IMR-90 (cell line): ENCODE data around the gene CTBP1. TPM values are rescaled to one million over a fixed set of nuclear protein-coding genes. Genes with fewer than 3 reads are reported as not detected.

Experiments
- ATAC-seq: fragments of 200-7000 bp; cut with Tn5 transposase; 2 replicates; pipeline ENCODE4 v1.9.1; 2020; ENCODE audit warnings: low read depth, mild to moderate bottlenecking, moderate library complexity
- BruUV-seq: library from RNA; stranded (reverse); fragments of 400-500 nt; replicated peaks from 2 replicates; lab custom pipeline; 2021; lab: Mats Ljungman, UMichigan
- CTCF ChIA-PET: fragments of 300-600 bp; formaldehyde crosslinking; extraction: SDS; loops from one replicate; lab custom pipeline; 2021; ENCODE audit warnings: antibody characterized with exemption; lab: Yijun Ruan, JAX
- POLR2A ChIA-PET: fragments of 300-600 bp; sonication (Branson Sonifier 250); formaldehyde crosslinking; loops from one replicate; lab custom pipeline; 2022; ENCODE audit warnings: antibody characterized with exemption; ENCODE audit not compliant: unreplicated experiment; lab: Charles Lee
- DNase-seq: peaks from one replicate; pipeline ENCODE4 v3.0.0; 2013
- H2AFZ ChIP-seq: replicated peaks from 2 replicates; pipeline ENCODE3; 2013; ENCODE audit warnings: low read length, mild to moderate bottlenecking; ENCODE audit not compliant: poor library complexity
- H2AK5ac ChIP-seq: 2 replicates; pipeline ENCODE4 v1.6.1; 2013; ENCODE audit warnings: low read depth, low read length, inconsistent platforms
- H2AK9ac ChIP-seq: replicated peaks from 2 replicates; pipeline ENCODE3; 2013; ENCODE audit warnings: mild to moderate bottlenecking, low read depth, low read length, moderate library complexity; ENCODE audit not compliant: poor library complexity
- H2BK120ac ChIP-seq: 2 replicates; pipeline ENCODE4 v1.6.1; 2013; ENCODE audit warnings: low read depth, low read length, inconsistent platforms
- H2BK15ac ChIP-seq: 3 replicates; pipeline ENCODE4 v1.6.1; 2013; ENCODE audit warnings: low read depth, low read length, inconsistent platforms
- H2BK20ac ChIP-seq: 2 replicates; pipeline ENCODE4 v1.6.1; 2013; ENCODE audit warnings: low read depth, mild to moderate bottlenecking, inconsistent platforms, low read length, moderate library complexity
- H2BK5ac ChIP-seq: 2 replicates; pipeline ENCODE4 v1.6.1; 2013; ENCODE audit warnings: mild to moderate bottlenecking, low read depth, low read length, inconsistent platforms; ENCODE audit not compliant: poor library complexity, severe bottlenecking
- H3K14ac ChIP-seq: replicated peaks from 2 replicates; pipeline ENCODE4 v1.6.1; 2013; ENCODE audit warnings: low read depth, low read length, inconsistent platforms
- H3K18ac ChIP-seq: 2 replicates; pipeline ENCODE4 v1.6.1; 2013; ENCODE audit warnings: low read depth, low read length, control low read depth
- H3K23ac ChIP-seq: 2 replicates; pipeline ENCODE4 v1.6.1; 2013; ENCODE audit warnings: low read depth, low read length, inconsistent platforms
- H3K27ac ChIP-seq: 2 replicates; pipeline ENCODE4 v1.5.1; 2013; ENCODE audit warnings: mild to moderate bottlenecking, control low read depth, low read length; ENCODE audit not compliant: insufficient read depth
- H3K27me3 ChIP-seq: 2 replicates; pipeline ENCODE4 v1.6.1; 2013; ENCODE audit warnings: low read length; ENCODE audit not compliant: control insufficient read depth, insufficient read depth
- H3K36me3 ChIP-seq: 2 replicates; pipeline ENCODE4 v1.6.1; 2013; ENCODE audit warnings: low read length, mixed read lengths; ENCODE audit not compliant: control insufficient read depth, insufficient read depth
- H3K4ac ChIP-seq: 2 replicates; pipeline ENCODE4 v1.6.1; 2013; ENCODE audit warnings: low read depth, low read length, inconsistent platforms
- H3K4me1 ChIP-seq: 2 replicates; pipeline ENCODE4 v1.6.1; 2013; ENCODE audit warnings: low read length, mixed read lengths; ENCODE audit not compliant: control insufficient read depth, insufficient read depth
- H3K4me2 ChIP-seq: 2 replicates; pipeline ENCODE4 v1.6.1; 2013; ENCODE audit warnings: low read depth, mild to moderate bottlenecking, control low read depth, low read length, moderate library complexity
- H3K4me3 ChIP-seq: 2 replicates; pipeline ENCODE4 v1.5.1; 2013; ENCODE audit warnings: low read depth, mild to moderate bottlenecking, control low read depth, low read length, moderate library complexity; ENCODE audit not compliant: insufficient read depth
- H3K56ac ChIP-seq: 2 replicates; pipeline ENCODE4 v1.6.1; 2013; ENCODE audit warnings: low read length, inconsistent platforms; ENCODE audit not compliant: insufficient read depth; ENCODE audit errors: extremely low read depth
- H3K79me1 ChIP-seq, 2 experiments: 2 replicates each; pipeline ENCODE4 v1.6.1; 2013; ENCODE audit warnings: low read length in 2 of 2, inconsistent platforms in 1 of 2, low read depth in 1 of 2
- H3K9ac ChIP-seq: 2 replicates; pipeline ENCODE4 v1.6.1; 2013; ENCODE audit warnings: low read depth, low read length, control low read depth
- H3K9me1 ChIP-seq: 2 replicates; pipeline ENCODE4 v1.6.1; 2013; ENCODE audit warnings: low read length, inconsistent platforms; ENCODE audit not compliant: insufficient read depth
- H3K9me3 ChIP-seq: 2 replicates; pipeline ENCODE4 v1.6.1; 2013; ENCODE audit warnings: low read length; ENCODE audit not compliant: control insufficient read depth, insufficient read depth
- H4K20me1 ChIP-seq: 2 replicates; pipeline ENCODE4 v1.6.1; 2013; ENCODE audit warnings: low read length, inconsistent platforms; ENCODE audit not compliant: insufficient read depth
- H4K5ac ChIP-seq: 2 replicates; pipeline ENCODE4 v1.6.1; 2013; ENCODE audit warnings: mild to moderate bottlenecking, low read depth, low read length, control low read depth
- H4K8ac ChIP-seq, 2 experiments: 2 replicates each; pipeline ENCODE4 v1.6.1; 2013; ENCODE audit warnings: low read depth in 2 of 2, low read length in 2 of 2, control low read depth in 1 of 2, inconsistent platforms in 1 of 2
- H4K91ac ChIP-seq: 2 replicates; pipeline ENCODE4 v1.6.1; 2013; ENCODE audit warnings: low read depth, low read length, inconsistent platforms; ENCODE audit not compliant: insufficient read depth
- BHLHE40 ChIP-seq: fragments of 150-350 bp; IDR thresholded peaks from 2 replicates; pipeline ENCODE4 v1.6.1; 2016; ENCODE audit warnings: mild to moderate bottlenecking, low read depth, low read length
- CHD1 ChIP-seq: IDR thresholded peaks from 2 replicates; pipeline ENCODE4 v1.6.1; 2012; ENCODE audit warnings: low read depth, low read length, improper control_type of control experiment
- FOS ChIP-seq: fragments of 150-350 bp; IDR thresholded peaks from 2 replicates; pipeline ENCODE4 v1.6.1; 2016; ENCODE audit warnings: low read depth, low read length
- MAFK ChIP-seq: IDR thresholded peaks from 2 replicates; pipeline ENCODE4 v1.6.1; 2012; ENCODE audit warnings: low read depth, low read length, improper control_type of control experiment
- MAZ ChIP-seq: IDR thresholded peaks from 2 replicates; pipeline ENCODE4 v1.6.1; 2012; ENCODE audit warnings: low read depth, mild to moderate bottlenecking, low read length, improper control_type of control experiment, moderate library complexity, borderline replicate concordance
- MXI1 ChIP-seq: IDR thresholded peaks from 2 replicates; pipeline ENCODE4 v1.6.1; 2012; ENCODE audit warnings: low read depth, mild to moderate bottlenecking, low read length, moderate library complexity, borderline replicate concordance
- NFE2L2 ChIP-seq: fragments of 150-350 bp; IDR thresholded peaks from 2 replicates; pipeline ENCODE4 v1.6.1; 2016; ENCODE audit warnings: low read depth, mild to moderate bottlenecking, low read length
- RCOR1 ChIP-seq: IDR thresholded peaks from 2 replicates; pipeline ENCODE4 v1.6.1; 2012; ENCODE audit warnings: mild to moderate bottlenecking, low read length, improper control_type of control experiment; ENCODE audit not compliant: insufficient replicate concordance
- RFX5 ChIP-seq: IDR thresholded peaks from 2 replicates; pipeline ENCODE4 v1.8.0; 2012; ENCODE audit warnings: low read depth, mild to moderate bottlenecking, low read length, moderate library complexity
- SMC3 ChIP-seq: fragments of 150-350 bp; IDR thresholded peaks from 2 replicates; pipeline ENCODE4 v1.6.1; 2016; ENCODE audit warnings: low read depth, mild to moderate bottlenecking, antibody characterized with exemption, low read length, moderate library complexity
- WGBS, 2 experiments: methylation state at CpG; one replicate each; pipeline versions ENCODE4 v1.1.5 to v1.1.7; 2013; ENCODE audit warnings: missing lambda C conversion rate in 2 of 2; ENCODE audit not compliant: insufficient read length in 1 of 2; ENCODE audit errors: extremely low coverage in 2 of 2; 5-methylcytosine and 5-hydroxymethylcytosine counted together
- dilution Hi-C: fragments of 300-500 bp; cut with HindIII; formaldehyde crosslinking; loops from one replicate; pipeline ENCODE4 v1.14.3; 2018; ENCODE audit warnings: low sequenced_read_pairs; ENCODE audit not compliant: unreplicated experiment
- in situ Hi-C: fragments of 300-500 bp; cut with MboI; formaldehyde crosslinking; loops from 3 replicates; pipeline ENCODE4 v1.14.3; 2019; ENCODE audit warnings: low sequenced_read_pairs, inconsistent platforms, mixed read lengths
- intact Hi-C: fragments of 100-400 bp; cut with micrococcal nuclease; formaldehyde crosslinking; loops from 2 replicates; pipeline ENCODE4 v1.10.0; 2022
- polyA plus RNA-seq, 3 experiments: library from polyadenylated mRNA; depleted of rRNA; stranded (reverse); fragments of >200 nt; gene quantifications; 2 replicates each; pipeline ENCODE4 v1.2.3, GENCODE V29; 2012; ENCODE audit warnings: low replicate concordance in 1 of 3
- total RNA-seq: library from RNA; depleted of rRNA; stranded (reverse); fragments of >200 nt; gene quantifications from 2 replicates; pipeline ENCODE4 v1.2.3, GENCODE V29; 2012
- TF ChIP-seq, protein P1 (sequence below): fragments of 150-350 bp; IDR thresholded peaks from 2 replicates; pipeline ENCODE4 v1.6.1; 2016; ENCODE audit warnings: low read depth, mild to moderate bottlenecking, low read length, moderate library complexity, borderline replicate concordance
- TF ChIP-seq, protein P2 (sequence below): fragments of 150-350 bp; IDR thresholded peaks from 2 replicates; pipeline ENCODE4 v1.6.1; 2017; ENCODE audit warnings: mild to moderate bottlenecking, antibody characterized with exemption, low read length, low read depth

The CTBP1 gene
- total and polyA plus RNA-seq, 2 of the 4 experiments (the other 2 are of a cell fraction), result 147 to 212 TPM

DNA sequence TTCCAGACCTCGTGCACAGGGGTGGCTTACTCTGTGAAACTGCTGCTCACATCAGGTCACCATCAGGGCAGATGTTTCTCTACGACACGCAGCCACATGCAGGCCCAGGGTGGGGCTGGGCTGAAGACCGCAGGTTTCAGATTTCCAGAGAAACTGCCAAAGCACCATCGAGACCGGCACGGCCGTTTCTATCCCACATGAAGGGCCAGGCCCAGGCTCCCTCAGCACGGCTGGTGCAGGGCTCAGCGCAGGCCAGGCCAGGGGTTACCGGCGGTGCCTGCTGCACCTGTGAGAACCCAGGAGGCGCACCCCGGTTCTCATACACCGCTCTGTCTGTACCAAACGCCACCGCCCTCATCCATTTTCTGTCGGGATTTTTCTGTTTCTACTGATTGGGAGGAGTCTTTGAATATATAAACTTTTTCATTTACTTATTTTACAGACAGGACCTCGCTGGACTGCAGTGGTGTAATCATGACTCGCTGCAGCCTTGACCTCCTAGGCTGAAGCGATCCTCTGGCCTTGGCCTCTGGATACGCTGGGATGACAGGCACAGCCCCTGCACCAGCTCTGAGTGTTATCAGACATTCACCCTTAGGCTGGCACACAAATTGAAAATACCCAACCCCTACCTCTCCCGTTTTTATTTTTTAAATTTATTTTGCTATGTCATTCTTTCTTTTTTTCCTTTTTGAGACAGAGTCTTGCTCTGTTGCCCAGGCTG is 17.1 kb downstream of the CTBP1 start (continued):
- TF ChIP-seq, protein P1, sequence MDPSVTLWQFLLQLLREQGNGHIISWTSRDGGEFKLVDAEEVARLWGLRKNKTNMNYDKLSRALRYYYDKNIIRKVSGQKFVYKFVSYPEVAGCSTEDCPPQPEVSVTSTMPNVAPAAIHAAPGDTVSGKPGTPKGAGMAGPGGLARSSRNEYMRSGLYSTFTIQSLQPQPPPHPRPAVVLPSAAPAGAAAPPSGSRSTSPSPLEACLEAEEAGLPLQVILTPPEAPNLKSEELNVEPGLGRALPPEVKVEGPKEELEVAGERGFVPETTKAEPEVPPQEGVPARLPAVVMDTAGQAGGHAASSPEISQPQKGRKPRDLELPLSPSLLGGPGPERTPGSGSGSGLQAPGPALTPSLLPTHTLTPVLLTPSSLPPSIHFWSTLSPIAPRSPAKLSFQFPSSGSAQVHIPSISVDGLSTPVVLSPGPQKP, result no peak

DNA sequence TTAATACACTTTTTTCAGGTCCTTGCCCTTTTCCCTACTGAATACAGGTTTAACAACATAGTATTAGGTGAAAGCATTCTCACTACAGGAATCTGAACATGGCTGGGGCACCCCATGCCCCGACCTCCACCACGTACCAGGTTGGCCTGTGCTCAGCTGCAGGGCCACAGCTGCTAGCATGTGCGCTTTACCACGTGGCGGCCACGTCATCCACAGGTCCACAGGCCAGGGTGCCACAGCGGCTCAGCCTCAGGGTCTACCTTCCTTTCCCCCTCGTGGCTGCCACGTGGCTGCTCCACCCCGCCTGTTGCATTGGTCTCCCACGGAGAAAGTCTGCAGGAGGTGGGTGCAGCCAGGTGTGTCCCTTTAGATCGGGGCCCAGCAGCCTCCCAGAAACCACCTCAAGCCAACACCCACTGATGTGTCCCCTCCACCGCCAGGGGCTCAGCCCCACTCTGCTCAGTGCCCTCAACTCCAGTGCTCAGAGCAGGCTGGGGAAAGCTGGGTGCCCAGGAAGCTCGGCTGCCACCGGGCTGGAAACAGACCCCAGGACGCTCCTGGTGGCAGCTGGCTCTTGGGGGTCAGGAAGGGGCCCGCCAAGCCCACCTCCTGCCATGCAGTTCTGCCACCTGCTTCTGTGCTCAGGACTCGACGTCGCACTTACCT is 17.8 kb downstream of the CTBP1 start:
- H3K9ac ChIP-seq, result no peak overlapping the region
- intact Hi-C loops, result no loop called here
- H2AK9ac ChIP-seq, result no peak overlapping the region
- peaks cover 87% of the 10 kb centered on the region for H3K36me3 ChIP-seq
- no peak overlapping the region for H4K5ac ChIP-seq
- H2BK20ac ChIP-seq, result no peak overlapping the region
- WGBS, 2 experiments, result 95% methylated on average over 12 of the region's 20 CpGs; no CpG with 5 or more reads in 1 of the 2 experiments
- CTCF ChIA-PET, result no interaction called here
- no peaks in the 10 kb centered on the region for H3K9me3 ChIP-seq
- H3K23ac ChIP-seq, result no peak overlapping the region
- H3K56ac ChIP-seq, result no peak overlapping the region
- H4K8ac ChIP-seq, result no peak overlapping the region
- no peak overlapping the region for H2BK15ac ChIP-seq
- no peak for ATAC-seq
- no peak overlapping the region for H2AK5ac ChIP-seq
- in situ Hi-C loops, result no loop called here
- dilution Hi-C loops, result no loop called here
- H3K18ac ChIP-seq, result no peak overlapping the region
- POLR2A ChIA-PET, result no interaction called here
- H2BK5ac ChIP-seq, result no peak overlapping the region
- H2BK120ac ChIP-seq, result no peak overlapping the region
- no TSS peak for BruUV-seq
- no peak overlapping the region for H3K27ac ChIP-seq
- no peak for DNase-seq
- no peak overlapping the region for H3K4me3 ChIP-seq
- H3K14ac ChIP-seq, result no peak overlapping the region
- no peak overlapping the region for H3K4ac ChIP-seq
- H3K27me3 ChIP-seq, result no peaks in the 10 kb centered on the region
- peaks cover 12% of the 10 kb centered on the region for H3K4me1 ChIP-seq
- H4K20me1 ChIP-seq, result peaks cover 57% of the 10 kb centered on the region
- no peak overlapping the region for H3K4me2 ChIP-seq
- no peak overlapping the region for H2AFZ ChIP-seq
- no peak overlapping the region for H4K91ac ChIP-seq
- peaks cover 13 to 74% of the 10 kb centered on the region in 2 experiments for H3K79me1 ChIP-seq
- peaks cover 11% of the 10 kb centered on the region; the same call in 1 of the 2 replicates for H3K9me1 ChIP-seq
- TF ChIP-seq, protein P1, result no peak
- TF ChIP-seq CHD1, result no peak
- TF ChIP-seq BHLHE40, result no peak
- TF ChIP-seq RCOR1, result no peak
- TF ChIP-seq MXI1, result no peak
- TF ChIP-seq NFE2L2, result no peak
- TF ChIP-seq SMC3, result no peak
- no peak for TF ChIP-seq MAZ
- TF ChIP-seq FOS, result no peak
- no peak for TF ChIP-seq RFX5
- TF ChIP-seq MAFK, result no peak
- TF ChIP-seq, protein P2, sequence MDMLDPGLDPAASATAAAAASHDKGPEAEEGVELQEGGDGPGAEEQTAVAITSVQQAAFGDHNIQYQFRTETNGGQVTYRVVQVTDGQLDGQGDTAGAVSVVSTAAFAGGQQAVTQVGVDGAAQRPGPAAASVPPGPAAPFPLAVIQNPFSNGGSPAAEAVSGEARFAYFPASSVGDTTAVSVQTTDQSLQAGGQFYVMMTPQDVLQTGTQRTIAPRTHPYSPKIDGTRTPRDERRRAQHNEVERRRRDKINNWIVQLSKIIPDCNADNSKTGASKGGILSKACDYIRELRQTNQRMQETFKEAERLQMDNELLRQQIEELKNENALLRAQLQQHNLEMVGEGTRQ, result no peak
